WTC11 (cell line): ENCODE results near the gene TGM2. TPM values are rescaled to one million over a fixed set of nuclear protein-coding genes. Genes with fewer than 3 reads are reported as not detected.

Source experiments
- ATAC-seq: fragments of 200-7000 bp; cut with Tn5 transposase; 2 replicates; pipeline ENCODE4 v1.10.0; 2021; ENCODE audit warnings: mild to moderate bottlenecking, moderate library complexity
- CTCF ChIA-PET: fragments of 300-600 bp; sonication (Branson Sonifier 250); formaldehyde crosslinking; loops from one replicate; lab custom pipeline; 2021; ENCODE audit warnings: antibody characterized with exemption; lab: Charles Lee
- POLR2A ChIA-PET: fragments of 350-600 bp; sonication (Branson Sonifier 250); formaldehyde crosslinking; loops from one replicate; lab custom pipeline; 2021; ENCODE audit warnings: antibody characterized with exemption; lab: Charles Lee
- DNase-seq: peaks from one replicate; pipeline ENCODE4 v3.0.0; 2021; ENCODE audit warnings: low spot score
- H3K27ac Mint-ChIP-seq: 2 replicates; pipeline ENCODE4 v1.8.0; 2021; ENCODE audit warnings: mixed read lengths
- H3K27me3 Mint-ChIP-seq: 2 replicates; pipeline ENCODE4 v1.8.0; 2021; ENCODE audit warnings: low read depth, mild to moderate bottlenecking, moderate library complexity, mixed read lengths
- H3K36me3 Mint-ChIP-seq: 2 replicates; pipeline ENCODE4 v1.8.0; 2021; ENCODE audit warnings: mixed read lengths
- H3K4me1 Mint-ChIP-seq: 2 replicates; pipeline ENCODE4 v1.8.0; 2022; ENCODE audit warnings: mixed read lengths
- H3K4me3 Mint-ChIP-seq: 2 replicates; pipeline ENCODE4 v1.8.0; 2021; ENCODE audit warnings: mild to moderate bottlenecking, moderate library complexity, mixed read lengths
- H3K9me3 Mint-ChIP-seq: 2 replicates; pipeline ENCODE4 v1.8.0; 2021; ENCODE audit warnings: mixed read lengths
- ATF1 ChIP-seq: sonication (generic); formaldehyde crosslinking; IDR thresholded peaks from 2 replicates; pipeline ENCODE4 v1.8.1; 2023; ENCODE audit warnings: mild to moderate bottlenecking, moderate library complexity, missing genetic modification reagents
- CREM ChIP-seq: sonication (generic); formaldehyde crosslinking; IDR thresholded peaks from 2 replicates; pipeline ENCODE4 v1.8.1; 2022; ENCODE audit warnings: mild to moderate bottlenecking, missing genetic modification reagents, moderate library complexity
- CTCF ChIP-seq: fragments of 200-600 bp; IDR thresholded peaks from 2 replicates; pipeline ENCODE4 v1.8.0; 2022; ENCODE audit warnings: antibody characterized with exemption
- ESRRA ChIP-seq: sonication (generic); formaldehyde crosslinking; IDR thresholded peaks from 2 replicates; pipeline ENCODE4 v1.8.1; 2022; ENCODE audit warnings: mild to moderate bottlenecking, missing genetic modification reagents, borderline replicate concordance
- FOXP1 ChIP-seq: sonication (generic); formaldehyde crosslinking; IDR thresholded peaks from 2 replicates; pipeline ENCODE4 v1.8.0; 2022; ENCODE audit warnings: missing genetic modification reagents, mild to moderate bottlenecking, moderate library complexity, borderline replicate concordance
- GTF2I ChIP-seq: fragments of 250-450 bp; sonication (Bioruptor Pico); conservative IDR thresholded peaks from 2 replicates; pipeline ENCODE4 v1.4.0; 2021; ENCODE audit warnings: mild to moderate bottlenecking
- MXD4 ChIP-seq: fragments of 250-450 bp; sonication (Bioruptor Pico); IDR thresholded peaks from 2 replicates; pipeline ENCODE4 v1.8.0; 2021; ENCODE audit warnings: mild to moderate bottlenecking, moderate library complexity, borderline replicate concordance
- NFE2L1 ChIP-seq: sonication (generic); formaldehyde crosslinking; IDR thresholded peaks from 2 replicates; pipeline ENCODE4 v1.8.1; 2023; ENCODE audit warnings: missing genetic modification reagents
- NFYB ChIP-seq: sonication (generic); formaldehyde crosslinking; conservative IDR thresholded peaks from 2 replicates; pipeline ENCODE4 v1.8.0; 2022; ENCODE audit warnings: low read depth, missing genetic modification reagents
- OVOL2 ChIP-seq: fragments of 250-450 bp; sonication (Bioruptor Pico); IDR thresholded peaks from 2 replicates; pipeline ENCODE4 v1.9.0; 2021; ENCODE audit warnings: mild to moderate bottlenecking, borderline replicate concordance
- RELA ChIP-seq: sonication (generic); formaldehyde crosslinking; IDR thresholded peaks from 2 replicates; pipeline ENCODE4 v1.8.1; 2022; ENCODE audit warnings: missing genetic modification reagents, mild to moderate bottlenecking, borderline replicate concordance
- SOX15 ChIP-seq: fragments of 250-450 bp; sonication (Bioruptor Pico); IDR thresholded peaks from 2 replicates; pipeline ENCODE4 v1.9.0; 2021; ENCODE audit warnings: mild to moderate bottlenecking
- STAT6 ChIP-seq: sonication (generic); formaldehyde crosslinking; conservative IDR thresholded peaks from 2 replicates; pipeline ENCODE4 v1.8.1; 2023; ENCODE audit warnings: mild to moderate bottlenecking, low read depth, missing genetic modification reagents, moderate library complexity
- ZNF138 ChIP-seq: sonication (generic); formaldehyde crosslinking; conservative IDR thresholded peaks from 2 replicates; pipeline ENCODE4 v1.8.1; 2022; ENCODE audit warnings: mild to moderate bottlenecking, moderate library complexity, missing genetic modification reagents
- ZNF317 ChIP-seq: sonication (generic); formaldehyde crosslinking; IDR thresholded peaks from 2 replicates; pipeline ENCODE4 v1.8.1; 2023; ENCODE audit warnings: low read depth, mild to moderate bottlenecking, moderate library complexity, missing genetic modification reagents, borderline replicate concordance
- ZSCAN18 ChIP-seq: fragments of 250-450 bp; sonication (Bioruptor Pico); IDR thresholded peaks from 2 replicates; pipeline ENCODE4 v2.1.2; 2022; ENCODE audit warnings: mild to moderate bottlenecking, moderate library complexity
- total RNA-seq: library from RNA; stranded (reverse); gene quantifications from 3 replicates; pipeline ENCODE4 v1.2.3, GENCODE V29; 2021

Gene TGM2
- total RNA-seq, 1 experiment from 2014 or later, result 1.5 TPM

GRCh38 chr20:38078084-38078483 is 87.0 kb downstream of the TGM2 start:
- Mint-ChIP-seq H3K4me3 (no peak overlapping the region), H3K36me3 (peaks cover 32% of the 10 kb centered on the region), H3K27ac (no peak overlapping the region), H3K27me3 (no peaks in the 10 kb centered on the region), H3K4me1 (peaks cover 3% of the 10 kb centered on the region), H3K9me3 (peaks cover 7% of the 10 kb centered on the region)
- ChIA-PET CTCF (interaction anchor here (1.3 kb wide), 1 partner anchor 20 kb away, joined by 3 read pairs; no protein-coding TSS in a partner anchor), POLR2A (no interaction called here)
- DNase-seq (no peak), ATAC-seq (no peak)
- TF ChIP-seq NFYB (CRISPR knock-in tag), result no peak
- TF ChIP-seq MXD4, result no peak
- TF ChIP-seq ATF1 (CRISPR knock-in tag), result no peak
- TF ChIP-seq CTCF, result no peak
- no peak for TF ChIP-seq ZNF317
- no peak for TF ChIP-seq FOXP1 (CRISPR knock-in tag)
- no peak for TF ChIP-seq GTF2I (CRISPR knock-in tag)
- TF ChIP-seq ESRRA (CRISPR knock-in tag), result no peak
- no peak for TF ChIP-seq CREM (CRISPR knock-in tag)
- no peak for TF ChIP-seq ZSCAN18 (CRISPR knock-in tag)
- no peak for TF ChIP-seq SOX15 (CRISPR knock-in tag)
- no peak for TF ChIP-seq NFE2L1
- no peak for TF ChIP-seq ZNF138
- no peak for TF ChIP-seq STAT6 (CRISPR knock-in tag)
- no peak for TF ChIP-seq RELA
- no peak for TF ChIP-seq OVOL2 (CRISPR knock-in tag)

Other genes with a start within 250 kb of the TGM2 start
- gene TTI1, start 131.8 kb downstream of the TGM2 start, total RNA-seq, result 42.8 to 43.5 TPM (median 43.4 TPM) in 3 replicates
- gene RPRD1B, start 131.5 kb downstream of the TGM2 start, total RNA-seq, result 21.4 to 25.5 TPM (median 21.5 TPM) in 3 replicates
- gene KIAA1755, start 95.5 kb upstream of the TGM2 start, total RNA-seq, result 0.16 to 0.50 TPM (median 0.27 TPM) in 3 replicates
- not detected in 3 replicates for gene BPI, start 138.9 kb upstream of the TGM2 start, total RNA-seq
- gene LBP, start 181.2 kb upstream of the TGM2 start, total RNA-seq, result 0.27 to 0.37 TPM (median 0.34 TPM) in 3 replicates